Heart left ventricle (tissue), 16 donors: ENCODE data around the gene ZBTB20. TPM values are rescaled to one million over a fixed set of nuclear protein-coding genes. Genes with fewer than 3 reads are reported as not detected.
A peak's percentile ranks its signal among the peaks of the same experiment; 100 is the strongest.

ENCODE experiments used
- ATAC-seq, 4 donors: fragments of 200-7000 bp; cut with Tn5 transposase; one replicate each; pipeline ENCODE4 v1.9.1; 2020 to 2022; ENCODE audit warnings: moderate library complexity in 4 of 4, mild to moderate bottlenecking in 3 of 4, moderate number of reproducible peaks in 1 of 4
- DNase-seq, 5 donors: peaks; one replicate each; pipeline ENCODE4 v3.0.0-alpha.2; 2020
- H3K27ac ChIP-seq, 12 donors: fragments of 200-600 bp; sonication (generic) in 4 of 12; one replicate each; pipeline versions ENCODE4 v1.5.0 to v1.8.0; 2016 to 2022; ENCODE audit warnings: mild to moderate bottlenecking in 2 of 12
- H3K27me3 ChIP-seq, 9 donors: fragments of 200-600 bp; sonication (generic) in 2 of 9; one replicate each; pipeline versions ENCODE4 v1.5.1 to v1.8.0; 2016 to 2022; ENCODE audit warnings: mild to moderate bottlenecking in 3 of 9
- H3K36me3 ChIP-seq, 9 donors: fragments of 200-600 bp; sonication (generic) in 2 of 9; one replicate each; pipeline versions ENCODE4 v1.5.0 to v1.8.0; 2018 to 2022; ENCODE audit warnings: mild to moderate bottlenecking in 2 of 9
- H3K4me1 ChIP-seq, 12 donors: fragments of 200-600 bp; sonication (generic) in 4 of 12; one replicate each; pipeline versions ENCODE4 v1.5.0 to v1.8.0; 2016 to 2022; ENCODE audit warnings: mild to moderate bottlenecking in 3 of 12
- H3K4me3 ChIP-seq, 12 donors: fragments of 200-600 bp; sonication (generic) in 4 of 12; one replicate each; pipeline versions ENCODE4 v1.5.0 to v1.8.0; 2017 to 2022; ENCODE audit warnings: mild to moderate bottlenecking in 9 of 12, moderate library complexity in 4 of 12
- H3K9me3 ChIP-seq, 12 donors: fragments of 200-600 bp; sonication (generic) in 4 of 12; one replicate each; pipeline versions ENCODE4 v1.5.0 to v1.8.0; 2016 to 2022; ENCODE audit warnings: mild to moderate bottlenecking in 1 of 12
- POLR2A ChIP-seq, 2 donors: fragments of 450-650 bp; IDR thresholded peaks; one replicate each; pipeline ENCODE4 v1.6.1; 2017; ENCODE audit warnings: antibody characterized with exemption in 2 of 2, mild to moderate bottlenecking in 2 of 2, moderate library complexity in 2 of 2
- WGBS, 4 donors: extraction: QIAGEN DNeasy Blood & Tissue Kit in 2 of 4; methylation state at CpG; one replicate each; pipeline versions ENCODE4 v1.1.5 to v1.1.7; 2013 to 2018; 5-methylcytosine and 5-hydroxymethylcytosine counted together
- intact Hi-C, 10 donors: fragments of 100-400 bp; cut with DNase I; formaldehyde crosslinking; loops; one replicate each; pipeline versions ENCODE4 v1.11.1 to v1.14.2; 2022
- polyA plus RNA-seq, 2 donors: library from polyadenylated mRNA; stranded (reverse); fragments of 200-250 nt; gene quantifications; one replicate each; pipeline ENCODE4 v1.2.3, GENCODE V29; 2013
- total RNA-seq, 9 donors: library from RNA; depleted of rRNA in 2 of 9; stranded (reverse); fragments of >200 nt in 2 of 9; fragmentation: NEBNext Ultra II Directional in 3 of 9; extraction: Animal tissue kit (Norgen Biotek cat#: 25700) in 3 of 9; gene quantifications; one replicate each; pipeline versions ENCODE4 v1.1.0 to v1.2.4, GENCODE V29; 2016 to 2023
- TF ChIP-seq, protein P1 (sequence below), 12 donors: fragments of 200-600 bp; sonication (generic) in 4 of 12; IDR thresholded peaks; one replicate each; pipeline versions ENCODE4 v1.5.0 to v1.8.0; 2018 to 2022; ENCODE audit warnings: antibody characterized with exemption in 12 of 12, mild to moderate bottlenecking in 5 of 12
- donor health status: ischemic (EF 13 %, LVEDD 7.1; RV severe dilation, severe dysfunction).
- donor health status: healthy with polysubstance abuse.
- donor health status: DM: no; HTN: yes; CAD: no.
- donor health status: DM: no; HTN: no; CAD: no.
- donor health status: ischemic (EF 25% LVEDD 6.9; RV normal size, moderate dysfunction).
- donor health status: ischemic (EF 25% LVEDD 5.7; RV mildly dilated, moderate dysfunction).
- donor health status: healthy.
- donor health status: DM: yes; HTN: yes; CAD: no.
- donor health status: ischemic (EF 35%, LVEDD 5.7; RV mildly dilated, moderate dysfunction).
- donor health status: nonischemic (EF 11% LVEDD 7.7; RV severe dilation, severe dysfunction).
- donor health status: DM: yes; HTN: yes; CAD: no.
- donor health status: PGD.
- donor health status: ischemic (EF 29% LVEDD 5.4; RV normal size, mild dysfunction).
- donor health status: nonischemic (EF 23%, LVEDD 6.1; RV moderate dilation, normal function).

The ZBTB20 gene
- total and polyA plus RNA-seq, 11 donors = 6.2 to 109 (median 77.3) TPM

GRCh38 chr3:114323546-114324254 is 823.4 kb downstream of the ZBTB20 start:
- ATAC-seq = no peak
- no peak for TF ChIP-seq POLR2A (IDR thresholded peaks at IDR 0.05)
- TF ChIP-seq, protein P1, sequence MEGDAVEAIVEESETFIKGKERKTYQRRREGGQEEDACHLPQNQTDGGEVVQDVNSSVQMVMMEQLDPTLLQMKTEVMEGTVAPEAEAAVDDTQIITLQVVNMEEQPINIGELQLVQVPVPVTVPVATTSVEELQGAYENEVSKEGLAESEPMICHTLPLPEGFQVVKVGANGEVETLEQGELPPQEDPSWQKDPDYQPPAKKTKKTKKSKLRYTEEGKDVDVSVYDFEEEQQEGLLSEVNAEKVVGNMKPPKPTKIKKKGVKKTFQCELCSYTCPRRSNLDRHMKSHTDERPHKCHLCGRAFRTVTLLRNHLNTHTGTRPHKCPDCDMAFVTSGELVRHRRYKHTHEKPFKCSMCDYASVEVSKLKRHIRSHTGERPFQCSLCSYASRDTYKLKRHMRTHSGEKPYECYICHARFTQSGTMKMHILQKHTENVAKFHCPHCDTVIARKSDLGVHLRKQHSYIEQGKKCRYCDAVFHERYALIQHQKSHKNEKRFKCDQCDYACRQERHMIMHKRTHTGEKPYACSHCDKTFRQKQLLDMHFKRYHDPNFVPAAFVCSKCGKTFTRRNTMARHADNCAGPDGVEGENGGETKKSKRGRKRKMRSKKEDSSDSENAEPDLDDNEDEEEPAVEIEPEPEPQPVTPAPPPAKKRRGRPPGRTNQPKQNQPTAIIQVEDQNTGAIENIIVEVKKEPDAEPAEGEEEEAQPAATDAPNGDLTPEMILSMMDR (IDR thresholded peaks at IDR 0.05) = no peak

DNA sequence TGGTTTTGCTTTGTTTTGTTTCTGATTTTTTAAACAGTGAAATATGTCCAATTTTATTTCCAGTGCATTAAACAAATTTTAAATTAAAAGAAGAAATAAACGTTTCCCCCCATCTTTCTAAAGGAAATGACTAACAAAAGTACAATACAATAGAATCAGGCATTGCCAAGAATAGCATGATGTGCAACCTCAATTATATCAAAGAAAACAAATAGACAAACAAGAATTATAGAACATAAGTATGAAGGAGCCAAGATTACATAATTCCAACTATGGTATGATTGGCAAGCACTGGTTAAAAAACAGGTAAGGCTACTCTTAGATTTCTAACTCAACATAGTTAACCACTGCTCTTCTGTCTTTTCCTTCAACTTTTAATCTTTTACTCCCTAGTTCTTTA is 826.8 kb downstream of the ZBTB20 start:
- 51 to 64% (median 56%) methylated on average over 1 of the region's 1 CpG for WGBS, 4 donors
- peaks cover 0 to 10% (median 0%) of the 10 kb centered on the region in 12 donors for H3K4me1 ChIP-seq
- H3K27me3 ChIP-seq = no peaks in the 10 kb centered on the region
- H3K9me3 ChIP-seq = no peaks in the 10 kb centered on the region
- ATAC-seq (no peak), DNase-seq (no peak)
- H3K27ac ChIP-seq = no peak overlapping the region
- no peak for TF ChIP-seq POLR2A (IDR thresholded peaks at IDR 0.05)
- TF ChIP-seq, protein P1 (IDR thresholded peaks at IDR 0.05) = no peak
- peaks cover 0 to 16% (median 0%) of the 10 kb centered on the region in 9 donors for H3K36me3 ChIP-seq
- intact Hi-C loops = loop anchor here in 2 of 10 donors (10.0 kb wide), 1 partner anchor 165 kb away; no protein-coding TSS in a partner anchor
- H3K4me3 ChIP-seq = no peak overlapping the region

More at GRCh38 chr3:114323546-114324254, 823.4 kb downstream of the ZBTB20 start:
- no peak overlapping the region for H3K4me3 ChIP-seq
- H3K4me1 ChIP-seq = peaks cover 0 to 15% (median 0%) of the 10 kb centered on the region in 12 donors
- WGBS, 4 donors = 96 to 98% (median 97%) methylated on average over 3 of the region's 3 CpGs
- H3K36me3 ChIP-seq = peaks cover 0 to 21% (median 0%) of the 10 kb centered on the region in 9 donors
- no peak for DNase-seq
- peak overlapping the region in 1 of 12 donors; percentile 10 for H3K27ac ChIP-seq
- intact Hi-C loops = loop anchor here in 2 of 10 donors (10.0 kb wide), 1 partner anchor 169 kb away; no protein-coding TSS in a partner anchor
- no peaks in the 10 kb centered on the region for H3K27me3 ChIP-seq
- H3K9me3 ChIP-seq = no peaks in the 10 kb centered on the region

DNA sequence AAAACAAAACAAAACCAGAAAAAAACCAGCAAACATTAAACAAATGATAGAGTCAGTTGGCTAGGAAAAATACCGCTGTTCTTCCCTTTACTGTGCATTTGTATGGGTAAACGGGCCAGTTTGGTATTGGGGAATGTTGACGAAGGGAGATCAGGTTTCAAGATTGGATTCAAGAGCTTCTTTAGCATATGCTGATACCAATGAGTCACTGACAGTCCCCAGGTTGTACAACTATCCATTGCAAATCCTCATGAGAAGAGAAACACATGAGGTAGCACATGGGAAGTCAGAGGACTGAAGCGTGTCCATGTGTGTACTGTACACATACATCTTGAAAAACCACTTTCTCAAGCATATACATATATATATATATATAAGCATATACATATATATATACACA is 827.6 kb downstream of the ZBTB20 start:
- H3K27ac ChIP-seq = no peak overlapping the region

GRCh38 chr3:114318295-114318694 is 828.8 kb downstream of the ZBTB20 start:
- whole genome bisulfite sequencing, 4 donors = 88 to 92% (median 88%) methylated on average over 5 of the region's 5 CpGs
- Histone ChIP-seq H3K27me3 (no peaks in the 10 kb centered on the region), H3K9me3 (no peaks in the 10 kb centered on the region), H3K36me3 (peaks cover 0 to 21% (median 0%) of the 10 kb centered on the region in 9 donors), H3K27ac (no peak overlapping the region), H3K4me1 (peaks cover 0 to 10% (median 0%) of the 10 kb centered on the region in 12 donors), H3K4me3 (no peak overlapping the region)
- DNase-seq (no peak), ATAC-seq (no peak)
- intact Hi-C loops = no loop called here
- TF ChIP-seq, protein P1 (IDR thresholded peaks at IDR 0.05) = no peak
- TF ChIP-seq POLR2A (IDR thresholded peaks at IDR 0.05) = no peak

More for the DNA sequence above, 827.6 kb downstream of the ZBTB20 start:
- peaks cover 0 to 10% (median 0%) of the 10 kb centered on the region in 12 donors for H3K4me1 ChIP-seq
- no peaks in the 10 kb centered on the region for H3K27me3 ChIP-seq
- ATAC-seq (no peak), DNase-seq (no peak)
- H3K4me3 ChIP-seq = no peak overlapping the region
- 81 to 91% (median 86%) methylated on average over 4 of the region's 4 CpGs for WGBS, 4 donors
- H3K9me3 ChIP-seq = no peaks in the 10 kb centered on the region
- intact Hi-C loops = no loop called here
- TF ChIP-seq, protein P1 (IDR thresholded peaks at IDR 0.05) = no peak
- no peak for TF ChIP-seq POLR2A (IDR thresholded peaks at IDR 0.05)
- peaks cover 0 to 21% (median 0%) of the 10 kb centered on the region in 9 donors for H3K36me3 ChIP-seq
